GM19455 (cell line): Measurements from ENCODE around the gene GAPT.

Experiments used
- ATAC-seq: cut with Tn5 transposase; IDR thresholded peaks from one replicate; pipeline ENCODE4 v1.9.1; 2021; ENCODE audit not compliant: unreplicated experiment

Gene GAPT

DNA sequence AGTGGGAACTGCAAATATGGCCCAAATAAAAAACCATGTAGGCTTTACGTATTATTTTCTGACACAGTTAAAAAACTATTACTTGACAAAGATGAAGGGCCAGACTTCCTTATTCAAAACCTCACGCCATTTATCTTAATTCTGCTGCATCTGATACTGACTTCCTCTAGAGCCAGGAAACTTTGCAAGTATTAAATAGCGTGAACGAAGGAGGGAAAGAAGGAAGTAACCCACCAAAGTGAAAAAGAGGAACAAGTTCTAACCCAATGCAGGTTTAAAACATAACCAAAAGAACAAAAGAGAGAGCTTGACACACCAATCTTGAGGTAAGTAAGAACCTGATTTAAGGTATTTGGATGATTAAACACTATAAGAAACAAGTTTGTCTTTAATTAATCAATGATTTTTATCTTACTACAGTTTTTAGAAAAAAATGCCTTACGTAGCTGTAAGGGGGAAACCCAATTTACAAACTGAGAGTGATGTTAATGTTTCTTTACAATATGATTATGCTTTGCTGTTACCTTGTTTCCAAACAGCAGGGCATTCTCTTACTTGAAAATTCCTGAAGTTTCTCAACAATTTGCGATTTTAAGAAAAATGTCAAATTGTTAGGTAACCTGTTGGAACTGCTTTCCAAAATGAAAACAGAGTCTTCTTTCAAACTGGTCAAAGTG, at the start of gene GAPT:
Gene GAPT, plus strand, starts transcription at position 220 of the 677 bp plus-strand sequence. CDS start 3,102 bp downstream, outside the sequence.
- ATAC-seq = no peak

DNA sequence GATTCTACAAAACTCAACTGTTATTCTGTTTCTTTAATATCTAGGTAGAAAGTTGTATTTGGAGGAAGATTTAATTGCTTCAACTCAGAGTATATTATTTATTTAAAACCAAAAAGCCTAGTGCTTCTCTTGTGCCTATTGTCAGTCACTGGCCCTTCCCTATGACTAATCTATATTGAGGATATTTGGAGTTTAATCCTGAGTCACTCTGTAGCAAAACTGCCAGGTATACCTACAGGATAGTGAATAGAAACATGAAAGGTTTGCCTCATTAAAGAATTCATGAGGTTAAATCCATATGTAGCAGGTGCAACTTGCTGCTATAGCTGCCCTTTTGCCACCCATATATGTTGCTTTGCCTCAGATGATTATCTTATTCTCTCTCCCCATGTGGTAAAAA, 46.4 kb upstream of the GAPT start:
- no peak for ATAC-seq

DNA sequence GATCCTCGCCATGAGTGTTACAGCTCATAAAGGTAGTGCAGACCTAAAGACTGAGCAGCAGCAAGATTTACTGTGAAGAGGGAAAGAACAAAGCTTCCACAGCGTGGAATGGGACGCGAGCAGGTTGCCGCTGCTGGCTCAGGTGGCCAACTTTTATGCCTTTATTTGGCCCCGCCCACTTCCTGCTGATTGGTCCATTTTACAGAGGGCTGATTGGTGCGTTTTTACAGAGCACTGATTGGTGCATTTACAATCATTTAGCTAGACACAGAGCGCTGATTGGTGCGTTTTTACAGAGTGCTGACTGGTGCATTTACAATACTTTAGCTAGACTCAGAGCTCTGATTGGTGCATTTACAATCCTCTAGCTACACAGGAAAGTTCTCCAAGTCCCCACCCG, 45.2 kb upstream of the GAPT start:
- no peak for ATAC-seq

DNA sequence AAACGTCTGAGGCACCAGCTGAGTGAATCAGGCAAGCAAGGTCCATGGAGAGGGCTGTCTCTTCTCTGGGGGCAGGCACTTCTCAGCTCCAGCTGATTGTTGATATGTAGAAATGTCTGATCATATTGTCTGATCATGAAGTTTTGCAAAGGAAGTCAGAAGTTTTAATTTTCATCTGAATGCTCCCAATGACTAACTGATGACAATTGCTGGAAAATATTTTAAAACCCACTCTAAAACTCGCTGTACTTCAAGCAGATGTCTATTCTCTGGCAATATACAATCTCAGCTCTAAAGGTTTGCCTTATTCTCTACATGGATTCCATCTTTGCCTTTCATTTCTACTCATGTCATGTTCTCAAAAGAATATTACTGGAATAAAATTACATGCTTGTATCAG, 44.0 kb upstream of the GAPT start:
- no peak for ATAC-seq

DNA sequence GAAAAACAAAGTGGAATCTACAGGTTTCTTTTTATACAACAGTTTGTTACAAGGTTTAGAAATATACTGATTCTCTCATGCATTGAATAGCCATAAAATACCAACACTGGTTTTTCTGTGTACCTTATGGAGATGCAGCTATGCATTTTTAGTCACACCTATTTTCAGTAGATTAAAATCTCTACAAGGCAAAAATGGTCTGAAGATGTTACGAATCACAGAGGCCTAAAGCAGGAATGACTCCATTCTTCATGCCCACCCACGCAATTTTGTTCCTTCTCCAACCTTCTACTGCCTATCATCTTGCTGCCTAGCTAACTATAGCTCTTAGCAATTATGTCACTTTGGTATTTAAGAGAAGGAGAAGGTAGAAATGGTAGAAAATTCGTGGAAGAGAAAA, 41.2 kb upstream of the GAPT start:
- ATAC-seq = no peak

DNA sequence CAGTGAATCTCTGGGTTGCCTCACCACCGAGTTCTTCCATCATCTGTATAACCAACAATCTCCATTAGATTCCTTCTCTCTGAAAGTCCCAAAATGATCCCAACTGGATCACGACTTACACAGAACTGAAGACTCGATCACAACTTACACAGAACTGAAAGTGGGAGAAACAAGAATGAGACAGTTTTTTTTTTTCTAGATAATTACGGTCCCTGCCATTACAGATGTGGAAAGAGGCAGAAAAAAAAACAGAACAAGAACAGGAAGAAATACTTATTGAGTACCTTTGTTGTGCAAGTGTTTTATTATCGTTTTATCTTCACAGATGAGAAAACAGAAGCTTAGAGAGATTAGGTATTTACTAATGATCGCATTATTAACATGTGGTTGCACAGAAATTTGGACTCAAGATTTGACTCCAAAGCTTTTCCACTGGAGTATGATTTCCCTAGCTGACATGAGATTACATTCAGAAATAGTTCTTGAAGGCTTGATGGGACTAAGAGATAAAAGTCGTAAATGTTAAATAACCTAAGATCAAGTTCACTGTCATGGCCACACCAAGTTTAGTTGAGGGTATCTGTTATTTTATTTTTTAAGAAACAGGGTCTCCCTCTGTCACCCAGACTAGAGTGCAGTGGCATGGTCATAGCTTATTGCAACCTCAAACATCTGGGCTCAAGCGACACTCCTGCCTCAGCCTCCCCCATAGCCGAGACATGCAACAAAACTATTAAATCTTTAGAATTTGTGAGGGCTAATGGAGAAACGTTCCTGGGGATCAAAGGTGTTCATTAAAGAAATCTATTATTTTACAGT, 40.2 kb upstream of the GAPT start:
- ATAC-seq = no peak

DNA sequence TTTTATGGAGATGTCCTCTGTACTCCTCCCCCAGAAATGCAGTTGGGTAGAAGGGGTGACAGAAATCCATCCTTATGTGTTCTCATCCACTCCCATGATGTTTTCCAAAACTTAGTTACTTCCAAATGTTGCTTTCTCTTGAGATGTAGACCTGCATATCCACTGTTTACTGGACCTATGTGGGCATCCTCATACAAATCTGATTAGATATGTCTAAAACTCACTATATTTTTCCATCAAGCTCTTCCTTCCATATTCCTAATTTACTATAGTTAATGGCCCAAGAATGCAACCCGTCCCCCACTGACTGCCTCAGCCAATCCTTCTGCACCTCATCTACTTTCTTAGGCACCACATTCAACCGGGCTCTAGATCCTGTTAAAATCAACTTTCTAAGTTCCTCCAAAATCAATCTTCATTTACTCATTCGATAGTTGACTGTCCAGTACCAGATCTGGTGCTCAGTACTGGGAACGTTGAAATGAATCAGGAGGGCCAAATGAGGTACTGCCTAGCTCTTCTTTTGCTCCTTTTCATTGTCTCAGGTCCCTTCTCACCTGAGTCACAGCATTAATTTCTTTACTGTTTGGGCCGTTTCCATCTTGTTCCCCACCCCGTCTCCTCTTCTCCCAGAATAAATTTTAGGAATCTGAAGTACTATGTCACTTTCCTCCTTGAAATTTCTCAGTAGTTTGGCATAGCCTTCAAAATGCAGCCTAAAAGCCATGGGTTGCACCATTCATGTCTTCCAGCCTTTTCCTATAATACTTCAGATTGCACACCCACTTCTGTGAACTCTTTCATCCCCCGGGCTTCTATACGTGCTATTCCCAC, 39.3 kb upstream of the GAPT start:
- no peak for ATAC-seq

DNA sequence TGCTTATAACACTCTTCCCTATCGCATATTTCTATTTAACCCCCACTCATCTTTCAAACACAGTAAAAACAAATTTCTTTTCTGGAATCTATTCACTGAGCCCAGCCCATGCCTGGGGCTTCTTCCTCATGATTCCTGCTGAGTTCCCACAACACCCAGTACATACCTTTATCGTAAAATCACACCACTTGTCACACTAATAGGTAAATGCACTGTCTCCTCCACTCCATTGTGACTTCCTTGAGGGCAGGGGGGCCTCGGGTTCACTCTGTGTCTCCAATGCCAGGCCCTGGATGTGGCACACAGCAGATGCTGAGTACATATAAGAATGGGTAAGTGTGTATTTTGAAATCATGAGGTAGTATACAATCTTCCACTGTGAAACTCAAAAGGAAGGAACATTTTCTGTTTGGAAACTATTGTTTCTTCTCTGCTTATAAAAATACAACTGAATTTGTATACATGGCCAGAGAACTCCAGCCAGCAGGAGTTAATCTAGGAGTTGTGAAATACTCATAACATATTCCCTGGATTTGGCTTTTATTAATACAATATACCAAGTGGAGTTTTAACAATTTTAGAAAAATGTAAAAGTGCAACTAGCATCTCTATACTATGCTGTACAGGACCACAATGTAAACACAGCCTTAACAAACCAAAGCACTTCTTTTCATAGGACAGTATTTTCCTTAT, 38.5 kb upstream of the GAPT start:
- ATAC-seq = no peak

DNA sequence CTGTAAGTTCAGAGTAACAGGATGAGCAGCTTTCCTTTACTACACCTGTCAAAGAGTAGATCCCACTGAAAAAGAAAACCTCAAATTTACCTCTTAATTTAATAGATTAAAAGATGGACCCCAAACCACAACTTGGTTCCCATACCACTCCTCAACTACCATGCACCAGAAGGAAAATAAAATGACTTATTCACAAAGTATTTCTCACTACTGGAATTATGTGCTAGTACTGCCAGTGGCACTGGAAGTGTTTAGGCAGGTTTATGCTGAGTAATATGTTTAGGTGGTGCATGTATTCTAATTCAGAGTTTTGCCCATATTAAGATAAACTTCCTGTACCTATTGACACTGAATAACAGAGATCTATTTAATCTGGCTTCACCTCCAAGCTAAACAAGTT, 37.9 kb upstream of the GAPT start:
- ATAC-seq = no peak

DNA sequence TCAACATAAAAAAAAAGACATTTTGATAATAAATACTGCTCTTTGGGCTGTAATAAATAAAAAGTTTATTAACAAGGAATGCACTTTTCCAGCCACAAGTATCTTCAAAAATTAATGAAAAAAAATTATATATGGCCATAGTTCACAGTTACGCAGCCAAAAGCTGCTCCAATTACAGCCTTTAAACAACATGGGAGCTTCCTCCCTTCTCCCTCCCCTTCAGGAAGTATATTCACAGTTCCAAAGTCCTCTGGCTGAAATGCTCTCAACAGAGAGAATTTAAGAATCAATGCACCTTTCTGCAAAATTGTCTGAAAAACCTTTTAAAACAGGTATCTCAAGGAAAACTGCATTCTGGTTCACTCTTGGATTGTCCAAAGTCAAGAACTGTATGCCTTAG, 37.2 kb upstream of the GAPT start:
- no peak for ATAC-seq

DNA sequence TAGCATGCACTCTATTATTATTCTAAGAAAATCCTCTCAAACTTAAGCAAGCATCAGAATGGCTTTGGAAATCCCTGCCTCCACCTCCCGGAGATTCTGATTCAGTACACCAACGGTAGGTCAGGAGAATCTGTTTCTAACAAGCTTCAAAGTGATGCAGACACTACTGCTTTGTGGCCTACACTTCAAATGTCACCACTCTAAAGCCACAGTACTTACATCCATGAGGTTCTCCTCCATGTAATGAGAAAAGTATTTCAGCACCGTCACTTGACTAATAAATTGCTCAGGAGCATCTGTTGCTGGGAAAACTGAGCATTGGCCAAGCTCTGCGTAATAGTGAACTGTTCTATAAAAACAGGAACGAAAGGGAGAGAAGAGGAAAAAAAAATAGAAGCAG, 36.2 kb upstream of the GAPT start:
- no peak for ATAC-seq

DNA sequence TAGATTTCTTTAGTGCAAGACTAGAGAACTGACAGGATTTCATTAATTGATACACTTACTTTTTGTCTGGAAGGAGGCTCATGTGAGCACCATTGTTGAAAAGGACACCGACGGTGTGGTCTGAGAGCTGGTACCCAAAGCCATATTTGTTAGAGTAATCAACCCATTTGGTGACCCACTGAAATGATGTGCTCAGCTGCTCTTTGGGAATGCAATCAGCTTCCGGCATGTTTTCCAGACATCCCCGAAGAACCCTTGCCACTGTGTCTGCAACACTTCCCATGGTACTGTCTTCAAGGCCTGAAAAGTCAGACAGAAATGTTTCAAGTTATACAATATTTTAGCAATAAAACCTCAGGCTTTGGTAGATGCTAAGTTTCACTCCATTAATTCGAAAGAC, 35.8 kb upstream of the GAPT start:
- no peak for ATAC-seq

DNA sequence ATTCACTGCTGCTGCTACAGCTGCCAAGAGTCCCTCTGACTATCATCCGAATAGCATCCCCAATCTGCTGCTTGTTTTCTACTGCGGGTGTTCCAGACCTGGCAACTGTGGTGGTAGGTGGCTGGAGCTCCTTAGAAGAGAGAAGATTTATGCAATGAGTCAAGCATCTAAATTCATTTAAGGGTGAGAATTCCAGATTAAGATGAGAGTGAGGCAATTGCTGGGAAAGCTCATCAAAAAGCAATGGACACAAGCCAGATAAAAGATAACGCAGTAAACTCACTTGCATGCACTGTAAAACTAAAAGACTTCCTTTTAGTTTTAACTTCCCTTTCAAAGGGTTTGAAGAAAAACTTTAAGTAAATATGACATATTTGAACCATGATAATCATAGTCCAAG, 35.2 kb upstream of the GAPT start:
- no peak for ATAC-seq

DNA sequence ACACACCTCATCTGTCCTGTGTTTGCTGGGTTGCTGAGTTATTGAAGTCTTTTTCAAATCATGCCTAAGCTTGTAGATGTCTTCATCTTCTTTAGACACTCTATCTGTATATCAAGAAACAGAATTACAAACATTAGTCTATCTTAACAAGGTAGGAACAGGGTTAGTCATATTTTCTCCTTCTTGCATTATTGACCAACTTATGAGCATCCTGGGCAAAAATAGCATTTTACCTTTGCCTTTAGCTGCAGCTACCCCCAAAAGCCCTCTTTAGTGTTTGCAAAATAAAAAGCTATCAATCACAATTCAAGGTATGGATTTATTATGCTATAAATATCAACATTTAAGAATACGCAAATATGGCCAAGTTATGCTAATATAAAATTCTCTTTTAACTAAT, 34.7 kb upstream of the GAPT start:
- ATAC-seq = no peak

DNA sequence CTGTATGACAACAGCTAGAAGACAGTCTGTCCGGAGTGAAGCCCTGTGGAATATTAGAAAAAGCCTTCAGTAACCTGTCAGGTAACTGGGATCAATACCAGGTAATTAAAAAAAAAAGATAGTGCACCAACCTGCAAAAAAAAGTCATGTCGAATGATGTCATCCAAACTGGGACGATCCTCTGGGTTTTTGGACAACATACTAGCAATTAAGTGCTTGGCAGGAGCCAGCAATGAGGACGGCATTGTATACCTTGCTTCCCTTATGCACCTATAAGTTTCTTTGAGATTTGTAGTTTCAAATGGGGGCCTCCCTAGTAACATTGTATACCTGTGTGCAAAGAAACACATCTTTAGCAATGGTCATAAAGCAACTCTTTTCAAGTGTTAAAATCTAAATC, 34.2 kb upstream of the GAPT start:
- no peak for ATAC-seq

DNA sequence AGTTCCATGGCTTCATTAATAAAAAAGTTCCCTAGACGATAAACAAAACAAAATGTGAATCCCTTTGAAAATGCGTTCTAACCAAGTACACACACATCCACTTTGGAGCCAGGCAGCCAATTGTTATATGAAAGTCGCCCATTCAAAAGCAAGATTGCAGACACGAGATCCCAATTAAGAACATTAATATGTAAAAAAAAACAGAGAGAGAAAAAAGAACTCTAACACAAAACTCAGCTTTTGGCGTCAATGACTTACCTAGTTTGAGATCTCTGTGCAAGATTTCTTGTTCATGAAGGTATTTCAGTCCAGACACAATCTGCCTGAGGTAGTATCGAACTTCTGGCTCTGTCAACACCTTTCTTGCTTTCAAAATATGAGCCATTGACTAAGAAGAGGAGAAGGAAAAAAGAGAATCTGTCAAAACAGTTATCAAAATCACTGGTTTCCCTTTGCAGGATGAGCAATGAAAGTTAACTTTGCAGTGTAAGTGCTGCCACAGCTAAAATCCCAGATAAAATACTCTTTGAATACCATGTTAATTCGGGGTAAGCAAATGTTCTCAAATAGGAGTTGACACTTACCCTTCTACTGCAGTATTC, 33.0 kb upstream of the GAPT start:
- no peak for ATAC-seq

DNA sequence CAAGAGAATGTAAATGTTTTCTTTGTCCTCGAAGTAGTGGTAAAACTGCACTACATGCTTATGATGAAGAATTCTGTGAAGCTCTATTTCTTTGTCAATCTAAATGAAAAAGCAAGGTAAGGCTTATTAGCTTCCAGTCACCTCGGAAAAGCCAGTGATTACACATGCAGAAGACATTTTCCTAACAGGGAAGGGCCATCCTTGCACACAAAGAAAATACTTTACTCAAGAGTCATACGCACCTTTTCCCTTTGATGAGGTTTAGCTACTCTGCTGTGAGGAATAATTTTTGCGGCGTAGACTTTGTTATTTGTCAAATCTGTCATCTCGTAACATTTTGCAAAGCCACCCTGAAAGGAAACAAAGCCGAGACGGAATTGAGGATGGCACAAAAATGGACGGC, 32.5 kb upstream of the GAPT start:
- no peak for ATAC-seq

DNA sequence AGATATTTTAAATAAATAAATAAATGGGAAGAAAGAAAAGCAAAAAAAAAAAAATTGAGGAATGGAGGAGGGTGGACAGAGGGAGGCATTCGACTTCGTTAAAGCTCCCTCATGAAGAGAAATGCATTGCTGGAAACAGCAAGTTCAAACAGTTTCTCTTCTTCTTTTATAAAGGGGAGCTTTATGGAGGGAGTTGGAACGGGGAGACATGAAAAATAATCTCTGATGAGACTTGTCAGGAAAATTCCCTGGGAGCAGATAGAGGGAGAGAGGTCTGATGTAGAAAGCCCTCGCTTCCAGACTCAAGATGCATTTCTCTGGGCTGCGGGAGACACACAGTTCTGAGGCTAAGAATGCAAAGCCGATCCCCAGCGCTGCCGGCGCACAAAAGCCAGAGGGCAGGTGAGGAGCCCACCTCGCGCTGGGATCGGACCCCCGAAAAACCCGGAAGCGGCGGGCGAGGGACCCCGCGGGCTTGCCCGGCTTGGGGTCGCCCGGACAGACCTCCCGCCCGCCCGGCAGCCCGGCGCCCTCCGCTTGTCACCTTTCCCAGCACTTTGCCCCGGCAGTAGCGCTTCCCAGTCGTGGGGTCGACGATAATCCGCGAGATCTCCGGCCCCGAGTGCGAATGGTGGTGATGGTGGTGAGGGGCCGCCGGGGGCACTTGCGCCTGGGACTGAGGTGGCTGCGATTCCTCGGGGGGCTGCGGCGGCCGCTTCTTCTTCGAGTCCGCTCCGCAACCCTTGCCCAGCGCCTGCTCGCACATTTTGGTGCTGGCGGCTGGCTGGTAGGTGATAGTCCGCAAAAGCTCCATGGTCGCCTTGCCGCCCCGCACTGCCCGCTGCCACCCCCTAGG, 31.9 kb upstream of the GAPT start:
- no peak for ATAC-seq

DNA sequence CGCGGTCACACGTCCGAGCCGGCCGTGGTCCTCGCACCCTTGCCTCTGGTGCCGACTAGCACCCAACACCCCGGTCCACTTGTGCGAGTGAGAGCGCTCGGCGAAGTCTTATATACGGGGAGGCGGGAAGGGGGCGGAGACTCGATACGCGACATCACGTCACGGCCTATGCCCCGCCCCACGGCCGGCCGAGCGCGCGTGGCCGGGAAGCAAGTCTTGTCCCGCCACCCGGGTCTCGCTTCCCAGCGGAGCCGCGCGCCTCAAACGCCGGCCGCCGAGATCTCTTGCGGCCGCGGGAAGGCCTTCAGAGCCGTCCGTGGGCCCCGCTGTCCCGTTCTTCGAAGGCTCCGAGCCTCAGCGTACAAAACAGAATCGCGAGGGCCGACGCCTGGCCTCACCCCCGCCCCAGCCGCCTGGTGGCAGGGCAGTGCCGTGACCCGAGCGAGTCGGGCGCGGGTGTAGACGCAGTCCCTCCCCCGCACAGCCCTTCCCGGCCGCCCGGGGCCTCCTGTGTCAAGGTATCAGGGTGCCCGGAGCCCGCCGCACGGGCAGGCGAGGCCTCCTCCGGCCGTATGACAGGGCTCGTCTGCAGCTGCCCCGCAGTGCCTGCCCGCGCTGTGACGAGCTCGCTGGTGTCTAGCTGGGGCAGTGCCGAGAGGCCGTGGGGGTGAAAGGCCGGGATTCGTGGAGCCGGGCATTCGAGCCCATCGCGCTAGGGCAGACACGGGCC, 31.1 kb upstream of the GAPT start, which contains the start of gene PLK2:
Gene PLK2, minus strand, starts transcription at position 85 of the 730 bp plus-strand sequence. CDS start 127 bp downstream, outside the sequence.
- ATAC-seq = peak; percentile 81
